ENCODE results near the gene PAX7.

PAX7 gene

GRCh38 chr1:18746981-18747380 lies 116.3 kb downstream of the PAX7 start:
- Histone ChIP-seq H3K27me3 (ENCODE audit: low read length) (no peaks in the 10 kb centered on the region), H3K36me3 (ENCODE audit: low read length) (no peaks in the 10 kb centered on the region), H4K20me1 (ENCODE audit: low read depth, low read length) (no peaks in the 10 kb centered on the region), H3K9ac (ENCODE audit: low read length) (no peak overlapping the region), H3F3A (ENCODE audit: insufficient read depth) (no peaks in the 10 kb centered on the region), H3K27ac (ENCODE audit: low read depth, low read length) (no peak overlapping the region), H3K9me3 (ENCODE audit: insufficient read depth, low read length) (no peaks in the 10 kb centered on the region), H3K4me2 (ENCODE audit: low read depth, low read length, poor library complexity, severe bottlenecking) (no peak overlapping the region), H2AFZ (ENCODE audit: low read depth, low read length, severe bottlenecking) (no peak overlapping the region), H3K79me2 (ENCODE audit: insufficient read depth, low read length) (no peaks in the 10 kb centered on the region), H3K4me3 (ENCODE audit: insufficient read depth, low read length, poor library complexity, severe bottlenecking) (no peak overlapping the region), H3K9me2 (replicated peaks; ENCODE audit: insufficient read depth, low read length) (no peaks in the 10 kb centered on the region)
- no peak for TF ChIP-seq CTCF (IDR thresholded peaks at IDR 0.05; ENCODE audit: insufficient read depth, low read length, poor library complexity, severe bottlenecking)
- no peak for TF ChIP-seq EZH2phosphoT487 (conservative IDR thresholded peaks at IDR 0.05; ENCODE audit: low read length)

- H4K20me1 ChIP-seq (ENCODE audit: low read depth, low read length) = no peaks in the 10 kb centered on the region
- H2AFZ ChIP-seq (ENCODE audit: low read depth, low read length, severe bottlenecking) = no peak overlapping the region
- no peaks in the 10 kb centered on the region for H3F3A ChIP-seq (ENCODE audit: insufficient read depth)
- no peak overlapping the region for H3K4me2 ChIP-seq (ENCODE audit: low read depth, low read length, poor library complexity, severe bottlenecking)
- H3K9me3 ChIP-seq (ENCODE audit: insufficient read depth, low read length) = no peaks in the 10 kb centered on the region
- no peaks in the 10 kb centered on the region for H3K79me2 ChIP-seq (ENCODE audit: insufficient read depth, low read length)
- H3K27ac ChIP-seq (ENCODE audit: low read depth, low read length) = no peak overlapping the region
- H3K4me3 ChIP-seq (ENCODE audit: insufficient read depth, low read length, poor library complexity, severe bottlenecking) = no peak overlapping the region
- H3K27me3 ChIP-seq (ENCODE audit: low read length) = no peaks in the 10 kb centered on the region
- H3K36me3 ChIP-seq (ENCODE audit: low read length) = no peaks in the 10 kb centered on the region
- TF ChIP-seq EZH2phosphoT487 (conservative IDR thresholded peaks at IDR 0.05; ENCODE audit: low read length) (no peak), CTCF (IDR thresholded peaks at IDR 0.05; ENCODE audit: insufficient read depth, low read length, poor library complexity, severe bottlenecking) (no peak)
- H3K9me2 ChIP-seq (replicated peaks; ENCODE audit: insufficient read depth, low read length) = no peaks in the 10 kb centered on the region
- no peak overlapping the region for H3K9ac ChIP-seq (ENCODE audit: low read length)
Observed at GRCh38 chr1:18747671-18748070, 117.0 kb downstream of the PAX7 start.

- Histone ChIP-seq H4K20me1 (ENCODE audit: low read depth, low read length) (no peaks in the 10 kb centered on the region), H3K9ac (ENCODE audit: low read length) (no peak overlapping the region), H3K4me2 (ENCODE audit: low read depth, low read length, poor library complexity, severe bottlenecking) (no peak overlapping the region), H3K4me3 (ENCODE audit: insufficient read depth, low read length, poor library complexity, severe bottlenecking) (no peak overlapping the region), H3K9me2 (replicated peaks; ENCODE audit: insufficient read depth, low read length) (no peaks in the 10 kb centered on the region), H3K36me3 (ENCODE audit: low read length) (no peaks in the 10 kb centered on the region), H2AFZ (ENCODE audit: low read depth, low read length, severe bottlenecking) (no peak overlapping the region), H3K9me3 (ENCODE audit: insufficient read depth, low read length) (no peaks in the 10 kb centered on the region), H3K79me2 (ENCODE audit: insufficient read depth, low read length) (no peaks in the 10 kb centered on the region), H3K27me3 (ENCODE audit: low read length) (no peaks in the 10 kb centered on the region), H3K27ac (ENCODE audit: low read depth, low read length) (no peak overlapping the region), H3F3A (ENCODE audit: insufficient read depth) (no peaks in the 10 kb centered on the region)
- TF ChIP-seq CTCF (IDR thresholded peaks at IDR 0.05; ENCODE audit: insufficient read depth, low read length, poor library complexity, severe bottlenecking) (no peak), EZH2phosphoT487 (conservative IDR thresholded peaks at IDR 0.05; ENCODE audit: low read length) (no peak)
Observed at GRCh38 chr1:18748435-18748834, 117.8 kb downstream of the PAX7 start.
